ENCODE measurements around the gene SEPTIN8.

The SEPTIN8 gene

GRCh38 chr5:132779961-132780360 lies 2.9 kb upstream of the SEPTIN8 start:
- DNase-seq, result peak; percentile 12

DNA sequence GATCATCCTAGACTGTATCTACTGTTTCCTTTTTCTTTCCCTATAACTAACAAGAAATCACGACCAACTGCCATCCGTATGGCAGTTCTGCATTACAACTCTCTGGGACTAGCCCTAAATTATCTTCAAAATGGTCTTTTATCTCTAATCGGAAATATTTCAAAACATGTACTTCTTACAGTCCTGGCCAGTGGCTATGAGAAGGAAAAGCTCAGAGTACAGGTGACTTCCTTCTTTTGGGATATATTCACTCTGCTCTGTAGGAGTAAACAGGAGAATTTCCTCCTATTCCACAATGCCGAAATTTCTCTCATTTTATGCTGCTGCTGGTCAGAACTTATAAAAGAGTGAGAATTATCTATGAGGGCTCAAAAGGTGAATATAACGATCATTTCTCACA lies 1.8 kb upstream of the SEPTIN8 start:
- no peak for DNase-seq

GRCh38 chr5:132778129-132778528 lies 1.1 kb upstream of the SEPTIN8 start:
- DNase-seq, result no peak

- no peak for DNase-seq
Measured at GRCh38 chr5:132776938-132777208, 166 bp downstream of the SEPTIN8 start.

DNA sequence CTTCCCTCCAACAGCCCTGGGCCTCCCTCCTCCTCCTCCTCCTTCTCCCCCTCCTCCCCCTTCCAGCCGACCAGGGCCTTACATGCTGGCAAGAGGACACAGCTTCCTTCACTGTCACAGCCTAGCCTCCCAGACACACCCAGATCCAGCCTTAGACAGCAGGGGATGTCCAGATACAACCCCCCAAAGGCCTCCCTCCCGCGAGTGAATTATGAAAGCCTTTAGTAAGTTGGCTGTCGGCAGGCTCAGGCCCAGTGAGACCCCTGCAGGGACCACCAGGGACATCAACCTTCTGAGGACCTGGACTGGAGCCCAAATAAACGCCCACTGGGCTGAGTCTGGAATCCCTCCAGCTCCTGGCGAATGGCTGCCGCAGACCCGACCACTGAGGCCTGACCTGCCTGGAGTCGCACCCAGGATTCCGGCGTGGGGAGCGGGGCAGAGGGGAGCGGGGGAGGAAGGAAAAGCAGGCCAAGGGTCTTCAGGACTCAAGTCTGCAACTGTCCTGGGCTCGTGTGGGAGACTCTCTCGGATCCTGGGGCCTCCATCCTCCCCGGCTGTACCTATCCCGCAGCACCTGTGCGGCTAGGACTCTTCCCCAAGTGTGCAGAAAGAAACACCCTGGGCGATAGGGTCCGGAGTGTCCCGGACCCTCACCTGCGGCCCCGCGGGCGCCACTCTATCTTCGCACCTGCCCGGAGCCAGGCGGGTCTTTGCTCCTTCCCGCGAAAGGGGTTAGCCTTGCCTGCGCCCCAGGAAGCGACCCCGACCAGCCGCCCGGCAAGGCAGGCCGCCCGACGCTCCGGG lies 705 bp downstream of the SEPTIN8 start:
- no peak for DNase-seq

GRCh38 chr5:132775476-132775961 lies 1.5 kb downstream of the SEPTIN8 start:
- no peak for DNase-seq

- no peak for DNase-seq
Measured at GRCh38 chr5:132774896-132775295, 2.1 kb downstream of the SEPTIN8 start.

GRCh38 chr5:132774406-132774805 lies 2.6 kb downstream of the SEPTIN8 start:
- no peak for DNase-seq

- DNase-seq, result no peak
Measured at GRCh38 chr5:132773601-132774355, 3.3 kb downstream of the SEPTIN8 start.

DNA sequence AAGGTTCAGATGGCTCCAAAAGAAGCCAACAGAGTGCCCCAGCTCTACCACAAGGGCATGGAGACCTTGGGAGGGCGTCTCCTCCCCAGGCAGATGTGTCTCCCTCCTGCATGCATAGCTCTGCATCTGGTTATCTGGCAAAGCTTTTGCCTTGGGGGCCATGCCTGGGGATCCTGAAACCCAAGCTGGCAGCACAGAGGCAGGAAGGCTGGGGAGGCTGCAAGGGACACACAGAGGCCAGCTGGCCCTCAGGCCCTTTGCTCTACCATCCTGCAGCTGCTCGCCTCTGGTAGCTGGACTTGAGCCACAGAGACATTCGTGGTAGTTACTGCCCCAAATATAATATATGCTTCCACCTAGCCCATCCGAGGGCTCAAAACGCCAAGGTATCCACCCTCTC lies 3.9 kb downstream of the SEPTIN8 start:
- no peak for DNase-seq

GRCh38 chr5:132772291-132773070 lies 4.6 kb downstream of the SEPTIN8 start:
- DNase-seq, result no peak

DNA sequence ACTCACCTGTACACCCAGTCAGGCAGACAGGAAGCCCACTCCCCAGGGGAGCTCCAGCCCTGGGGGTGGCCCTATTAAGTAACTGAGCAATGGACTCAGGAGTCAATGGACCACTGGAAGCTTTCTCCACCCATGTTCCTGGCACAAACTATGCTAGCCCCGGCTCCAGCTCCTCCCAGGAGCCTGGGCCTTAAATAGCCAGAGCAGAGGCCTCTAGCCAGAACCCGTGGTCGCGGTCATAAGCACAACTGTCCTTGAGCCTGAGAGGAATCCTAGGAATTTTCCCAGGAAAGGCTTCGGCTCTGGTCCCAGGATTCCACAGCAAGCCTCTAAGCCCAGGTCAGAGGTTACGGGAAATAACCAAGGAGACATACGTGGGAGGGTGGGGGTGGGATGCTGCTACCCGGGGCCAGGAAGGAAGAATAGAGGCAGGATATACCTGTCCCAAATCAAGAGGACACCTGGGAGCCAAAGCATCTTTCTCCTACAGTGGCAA lies 5.5 kb downstream of the SEPTIN8 start:
- no peak for DNase-seq

DNA sequence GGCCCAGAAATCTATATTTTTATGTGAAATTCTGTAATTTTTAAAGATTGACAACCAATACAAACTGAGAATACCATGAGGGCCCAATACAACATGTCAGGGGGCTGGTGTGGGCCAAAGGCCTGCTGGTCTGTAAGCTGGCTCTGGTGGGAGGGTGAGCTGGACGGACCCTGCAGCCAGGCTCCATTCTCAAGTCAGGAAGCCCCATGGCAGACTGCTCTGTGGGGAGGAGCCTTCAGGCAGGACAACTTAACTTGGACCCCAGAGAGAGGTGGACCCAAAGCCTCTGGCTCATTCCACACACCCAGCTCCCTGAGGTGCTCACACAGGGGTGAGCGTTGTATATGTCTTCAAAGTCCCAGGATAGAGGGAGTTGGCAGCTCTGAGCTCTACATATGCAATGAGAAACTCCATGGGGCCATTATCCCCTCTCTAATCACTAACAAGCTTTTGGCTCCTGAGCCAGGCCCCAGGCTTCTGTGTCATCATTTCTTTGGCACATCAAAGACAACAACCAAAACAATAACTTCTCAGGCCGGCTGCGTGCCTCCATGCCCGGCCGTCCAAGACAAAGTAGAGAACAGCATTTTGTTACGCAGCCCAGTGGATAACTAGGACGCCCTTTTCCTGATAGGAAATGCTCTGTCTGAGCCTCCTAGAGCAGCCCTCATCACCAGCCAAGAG lies 6.4 kb downstream of the SEPTIN8 start:
- no peak for DNase-seq

GRCh38 chr5:132768485-132768868 lies 8.6 kb downstream of the SEPTIN8 start:
- no peak for DNase-seq

- DNase-seq, result no peak
Measured at GRCh38 chr5:132767150-132767549, 9.9 kb downstream of the SEPTIN8 start.

DNA sequence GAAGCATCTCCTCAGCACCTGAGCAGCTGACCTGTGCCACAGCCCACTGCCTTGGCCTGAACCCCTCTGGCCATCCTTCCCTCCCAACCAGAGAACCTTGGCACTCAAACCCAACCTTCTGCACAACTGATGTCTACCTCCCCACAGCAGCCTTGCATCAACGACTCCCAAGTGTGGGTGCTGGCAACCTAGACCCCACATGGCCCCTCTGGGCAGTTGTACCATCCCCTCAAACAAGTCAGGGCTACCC lies 10.3 kb downstream of the SEPTIN8 start:
- no peak for DNase-seq

DNA sequence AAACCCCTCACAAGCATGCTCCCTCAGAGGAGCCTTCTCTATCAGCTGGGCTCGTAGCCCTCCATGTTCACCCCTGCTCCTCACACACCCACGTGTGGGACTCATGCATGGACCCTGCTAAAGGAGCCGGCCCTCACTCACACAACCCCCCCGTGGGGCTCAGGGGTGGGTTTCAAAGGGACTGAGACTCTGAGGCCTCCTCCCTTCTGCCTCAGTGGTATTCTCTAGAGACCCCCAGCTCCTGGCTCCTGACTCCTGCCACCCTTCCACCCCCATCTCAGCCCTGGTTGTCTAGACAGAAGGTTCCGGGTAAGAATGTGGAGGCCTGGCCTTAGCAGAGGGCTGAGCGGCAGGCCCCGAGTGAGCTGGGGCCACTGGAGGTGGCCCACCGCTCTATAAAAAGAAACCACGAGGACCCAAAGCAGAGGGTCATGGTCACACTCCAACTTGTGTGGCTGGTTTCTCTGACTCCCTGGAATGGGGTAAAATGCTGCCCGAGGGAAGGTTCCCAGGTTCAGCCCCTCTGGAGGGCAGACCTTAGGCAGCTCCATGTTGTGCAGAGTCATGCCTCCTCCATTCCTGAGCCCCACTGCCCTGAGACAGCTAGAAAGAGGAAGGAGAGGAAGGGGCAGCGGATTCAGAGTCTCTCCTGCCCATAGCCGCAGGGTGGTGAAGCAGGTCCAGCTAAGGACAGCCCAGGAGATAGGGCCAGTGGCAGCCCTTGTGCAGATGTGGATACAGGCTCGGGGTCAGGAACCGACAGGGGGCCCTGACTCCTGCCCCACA lies 10.8 kb downstream of the SEPTIN8 start:
- DNase-seq, result peak; percentile 42

DNA sequence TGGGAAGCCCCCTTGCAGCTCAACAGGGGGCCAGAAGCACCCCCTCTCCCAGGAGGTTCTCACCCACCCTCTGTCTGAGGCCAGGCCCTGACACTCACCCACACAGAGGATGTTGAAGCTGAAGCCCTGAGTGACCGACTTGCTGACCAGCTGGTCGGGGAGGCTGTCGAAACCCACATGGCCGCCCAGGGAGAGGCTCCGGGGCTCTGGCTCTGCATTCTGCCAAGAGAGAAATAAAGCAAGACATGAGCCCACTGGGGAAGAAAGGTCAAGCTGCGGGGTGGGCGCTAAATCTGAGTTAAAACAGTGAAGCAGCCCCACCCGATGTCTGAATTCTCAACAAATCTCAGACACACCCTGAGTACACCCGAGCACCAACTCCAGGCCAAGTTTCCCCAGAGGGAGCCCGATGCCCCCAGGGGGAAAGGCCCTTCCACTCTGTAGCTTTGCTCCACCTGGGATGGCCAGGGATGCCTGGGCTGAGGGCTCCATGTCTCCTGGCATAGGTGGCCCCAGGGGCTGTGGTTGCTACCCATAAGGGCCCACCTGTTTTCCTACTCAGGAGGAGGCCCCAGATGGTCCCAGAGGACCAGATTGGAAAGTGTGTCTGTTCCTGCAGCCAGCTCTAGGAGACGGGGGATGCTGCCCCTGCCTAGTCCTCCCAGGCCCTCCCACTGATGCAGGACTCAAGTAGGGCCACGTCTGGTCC lies 11.6 kb downstream of the SEPTIN8 start:
- peak; percentile 39 for DNase-seq

GRCh38 chr5:132764671-132765238 lies 12.3 kb downstream of the SEPTIN8 start:
- DNase-seq, result peak; percentile 49

GRCh38 chr5:132764051-132764450 lies 13.0 kb downstream of the SEPTIN8 start:
- DNase-seq, result peak; percentile 39

Data from activated CD8-positive, alpha-beta memory T cell treated with anti-CD3 and anti-CD28 coated beads, Interleukin-2, amount 50 U/mL, for 48 hours (primary cell).